Smooth muscle cell (in vitro differentiated cells): Measurements from ENCODE around the gene ZBED1. TPM values are rescaled to one million over a fixed set of nuclear protein-coding genes. Genes with fewer than 3 reads are reported as not detected.
"Not testable (repeated sequence)": the region's sequence is repeated elsewhere in the genome, so short reads cannot be mapped to it uniquely, and the experiment has no call there.

Experiments
- DNase-seq: peaks from one replicate; lab custom pipeline; 2025; ENCODE audit not compliant: unreplicated experiment; lab: John Stamatoyannopoulos, UW
- H2AFZ ChIP-seq: fragments of 200-600 bp; sonication (generic); 2 replicates; pipeline ENCODE4 v1.6.0; 2016; ENCODE audit warnings: antibody characterized with exemption, low read depth, mild to moderate bottlenecking
- H3F3A ChIP-seq: fragments of 200-600 bp; sonication (generic); 2 replicates; pipeline ENCODE4 v1.6.0; 2017; ENCODE audit warnings: antibody characterized with exemption, low read depth
- H3K27ac ChIP-seq: fragments of 200-600 bp; sonication (generic); 2 replicates; pipeline ENCODE4 v1.5.1; 2016; ENCODE audit warnings: low read depth, mild to moderate bottlenecking
- H3K27me3 ChIP-seq: fragments of 200-600 bp; sonication (generic); 2 replicates; pipeline ENCODE4 v1.6.1; 2016; ENCODE audit warnings: low read depth, mild to moderate bottlenecking
- H3K36me3 ChIP-seq: fragments of 200-600 bp; sonication (generic); 2 replicates; pipeline ENCODE4 v1.5.1; 2016; ENCODE audit warnings: low read depth
- H3K4me1 ChIP-seq: fragments of 200-600 bp; sonication (generic); 2 replicates; pipeline ENCODE4 v1.5.1; 2016; ENCODE audit warnings: low read depth
- H3K4me2 ChIP-seq: fragments of 200-600 bp; sonication (generic); 2 replicates; pipeline ENCODE4 v1.6.0; 2016; ENCODE audit warnings: mild to moderate bottlenecking
- H3K4me3 ChIP-seq: fragments of 200-600 bp; sonication (generic); 2 replicates; pipeline ENCODE4 v1.5.1; 2016; ENCODE audit warnings: mild to moderate bottlenecking
- H3K79me2 ChIP-seq: fragments of 200-600 bp; sonication (generic); 2 replicates; pipeline ENCODE4 v1.6.0; 2016; ENCODE audit warnings: low read depth, mild to moderate bottlenecking
- H3K9ac ChIP-seq: fragments of 200-600 bp; sonication (generic); 2 replicates; pipeline ENCODE4 v1.6.0; 2016; ENCODE audit warnings: low read depth
- H3K9me3 ChIP-seq: fragments of 200-600 bp; sonication (generic); replicated peaks from 2 replicates; pipeline ENCODE4 v1.5.1; 2016; ENCODE audit warnings: low read depth
- H4K20me1 ChIP-seq: fragments of 200-600 bp; sonication (generic); 2 replicates; pipeline ENCODE4 v1.6.0; 2016; ENCODE audit warnings: low read depth
- CTCF ChIP-seq: fragments of 200-600 bp; sonication (generic); IDR thresholded peaks from 2 replicates; pipeline ENCODE4 v1.5.1; 2017; ENCODE audit warnings: borderline replicate concordance, mild to moderate bottlenecking, antibody characterized with exemption; ENCODE audit not compliant: insufficient read depth, poor library complexity, severe bottlenecking
- WGBS: methylation state at CpG from one replicate; pipeline ENCODE4 v1.1.7; 2016; ENCODE audit warnings: low lambda C conversion rate; 5-methylcytosine and 5-hydroxymethylcytosine counted together
- polyA plus RNA-seq: library from polyadenylated mRNA; unstranded; fragments of >200 nt; fragmentation: Nextera tagmentation; extraction: Ambion mirVana; gene quantifications from 2 replicates; pipeline ENCODE4 v1.2.1, GENCODE V29; 2016
- total RNA-seq: library from RNA; depleted of rRNA; stranded (reverse); fragments of >200 nt; gene quantifications from 2 replicates; pipeline ENCODE4 v1.2.3, GENCODE V29; 2014

Gene ZBED1
- total and polyA plus RNA-seq, 2 experiments from 2014 or later = 19.0 to 23.6 TPM

- Histone ChIP-seq H3K36me3 (no peaks in the 10 kb centered on the region), H3K4me1 (no peaks in the 10 kb centered on the region), H4K20me1 (peaks cover 96% of the 10 kb centered on the region), H3K4me3 (no peak overlapping the region), H3K4me2 (no peak overlapping the region), H2AFZ (no peak overlapping the region), H3K27ac (no peak overlapping the region), H3K9me3 (no peaks in the 10 kb centered on the region), H3F3A (no peaks in the 10 kb centered on the region), H3K27me3 (no peaks in the 10 kb centered on the region), H3K9ac (no peak overlapping the region), H3K79me2 (peaks cover 55% of the 10 kb centered on the region)
- TF ChIP-seq CTCF = no peak
- WGBS = 91% methylated on average over 20 of the region's 20 CpGs
- no peak for DNase-seq
These were observed 26.4 kb downstream of the ZBED1 start for GRCh38 chrX:2474280-2474962.

DNA sequence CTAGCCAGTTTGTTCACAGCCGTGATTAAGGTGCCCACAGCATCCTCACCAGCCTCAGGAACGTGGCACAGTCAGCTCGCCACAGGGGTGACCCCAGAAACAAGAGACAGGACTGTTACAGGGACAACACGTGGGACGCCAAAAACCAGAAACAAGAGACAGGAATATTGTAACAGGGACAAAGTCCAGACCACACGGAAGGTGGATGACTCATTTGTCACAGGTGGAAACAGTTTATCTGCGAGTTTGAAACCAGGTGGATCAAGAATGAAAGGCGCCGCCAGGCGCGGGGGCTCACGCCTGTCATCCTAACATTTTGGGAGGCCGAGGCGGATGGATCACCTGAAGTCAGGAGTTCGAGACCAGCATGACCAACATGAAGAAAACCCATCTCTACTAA lies 27.7 kb downstream of the ZBED1 start:
- H2AFZ ChIP-seq, DNase-seq, H3K9me3 ChIP-seq, H3F3A ChIP-seq, H3K36me3 ChIP-seq, H3K4me3 ChIP-seq, H3K9ac ChIP-seq, H3K27me3 ChIP-seq, H3K27ac ChIP-seq, H3K4me2 ChIP-seq, H3K4me1 ChIP-seq: not testable (repeated sequence)
- Histone ChIP-seq H4K20me1 (peaks cover 96% of the 10 kb centered on the region), H3K79me2 (peaks cover 52% of the 10 kb centered on the region)
- 81% methylated on average over 15 of the region's 15 CpGs for WGBS

DNA sequence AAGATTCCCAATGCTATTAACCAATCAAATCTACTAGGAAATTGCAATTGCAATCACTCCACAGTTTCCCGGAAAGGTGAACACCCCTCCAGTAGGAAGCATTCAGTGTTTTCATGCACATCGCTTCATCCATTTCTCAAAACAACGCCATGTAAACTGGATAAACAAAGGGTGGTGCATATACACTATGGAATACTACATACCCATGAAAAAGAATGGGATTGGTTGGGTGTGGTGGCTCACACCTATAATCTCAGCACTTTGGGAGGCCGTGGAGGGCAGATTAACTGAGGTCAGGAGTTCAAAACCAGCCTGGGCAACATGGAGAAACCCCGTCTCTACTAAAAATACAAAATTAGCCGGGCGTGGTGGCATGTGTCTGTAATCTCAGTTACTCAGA lies 29.1 kb downstream of the ZBED1 start:
- peaks cover 50% of the 10 kb centered on the region for H3K79me2 ChIP-seq

DNA sequence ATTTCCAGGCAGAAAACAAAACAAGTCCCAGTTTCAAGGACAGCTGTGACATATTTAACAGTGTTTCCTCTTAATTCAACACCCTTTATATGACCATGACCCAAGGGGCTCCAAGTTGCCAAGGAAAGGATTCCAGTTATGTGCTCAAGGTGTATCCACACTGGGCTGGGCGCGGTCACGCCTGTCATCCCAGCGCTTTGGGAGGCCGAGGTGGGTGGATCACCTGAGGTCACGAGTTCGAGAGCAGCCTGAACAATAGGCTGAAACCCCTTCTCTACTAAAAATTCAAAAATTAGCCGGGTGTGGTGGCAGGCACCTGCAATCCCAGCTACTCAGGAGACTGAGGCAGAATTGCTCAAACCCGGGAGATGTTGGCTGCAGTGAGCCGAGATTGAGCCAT lies 29.6 kb downstream of the ZBED1 start:
- not testable (repeated sequence) for H3K4me1 ChIP-seq, H3K27ac ChIP-seq, H3K36me3 ChIP-seq, H3K4me3 ChIP-seq, H3K9me3 ChIP-seq, H2AFZ ChIP-seq, H3K4me2 ChIP-seq, DNase-seq, H3F3A ChIP-seq, H3K27me3 ChIP-seq, H3K9ac ChIP-seq
- 98% methylated on average over 10 of the region's 10 CpGs for WGBS
- peaks cover 95% of the 10 kb centered on the region for H4K20me1 ChIP-seq
- peaks cover 50% of the 10 kb centered on the region for H3K79me2 ChIP-seq

More for the DNA sequence above, 29.1 kb downstream of the ZBED1 start:
- no peaks in the 10 kb centered on the region for H3F3A ChIP-seq
- TF ChIP-seq CTCF = no peak
- H3K36me3 ChIP-seq = no peaks in the 10 kb centered on the region
- H3K4me3 ChIP-seq = no peak overlapping the region
- H2AFZ ChIP-seq = no peak overlapping the region
- no peak overlapping the region for H3K4me2 ChIP-seq
- no peak overlapping the region for H3K9ac ChIP-seq
- no peak overlapping the region for H3K27ac ChIP-seq
- WGBS = 96% methylated on average over 7 of the region's 7 CpGs
- peaks cover 95% of the 10 kb centered on the region for H4K20me1 ChIP-seq
- H3K27me3 ChIP-seq = no peaks in the 10 kb centered on the region
- no peaks in the 10 kb centered on the region for H3K4me1 ChIP-seq
- no peaks in the 10 kb centered on the region for H3K9me3 ChIP-seq
- DNase-seq = no peak

- H3K27me3 ChIP-seq, H3K27ac ChIP-seq, H3K4me1 ChIP-seq, H3F3A ChIP-seq, H3K9me3 ChIP-seq, H3K4me3 ChIP-seq, H2AFZ ChIP-seq, H3K4me2 ChIP-seq, H3K9ac ChIP-seq, H3K36me3 ChIP-seq, DNase-seq: not testable (repeated sequence)
- Histone ChIP-seq H3K79me2 (peaks cover 46% of the 10 kb centered on the region), H4K20me1 (peaks cover 95% of the 10 kb centered on the region)
- 96% methylated on average over 4 of the region's 4 CpGs for WGBS
These were observed 30.9 kb downstream of the ZBED1 start for GRCh38 chrX:2469852-2470251.
